HL-60 (cell line): ENCODE results near the gene KIRREL1.
"Not testable (repeated sequence)": the region's sequence is repeated elsewhere in the genome, so short reads cannot be mapped to it uniquely, and the experiment has no call there.

Experiments used
- DNase-seq, 2 experiments: peaks; one replicate each; pipeline ENCODE4 v3.0.0-alpha.2; 2010 to 2020; ENCODE audit warnings: low read depth in 1 of 2, low spot score in 1 of 2
- H3K27ac ChIP-seq: fragments of 250-450 bp; sonication (Bioruptor Pico); replicated peaks from 2 replicates; pipeline ENCODE4 v1.5.1; 2020; ENCODE audit warnings: mild to moderate bottlenecking, moderate library complexity
- H3K27me3 ChIP-seq: fragments of 250-450 bp; sonication (Bioruptor Pico); 2 replicates; pipeline ENCODE4 v1.5.1; 2021; ENCODE audit warnings: mild to moderate bottlenecking, moderate library complexity; ENCODE audit not compliant: insufficient read depth, poor library complexity, severe bottlenecking
- H3K4me3 ChIP-seq: replicated peaks from 2 replicates; pipeline ENCODE4 v1.5.1; 2011; ENCODE audit warnings: mild to moderate bottlenecking, control low read depth, low read length; ENCODE audit not compliant: insufficient read depth
- GABPA ChIP-seq: IDR thresholded peaks from 2 replicates; pipeline ENCODE4 v1.6.1; 2012; ENCODE audit warnings: low read depth
- POLR2AphosphoS5 ChIP-seq: IDR thresholded peaks from 2 replicates; pipeline ENCODE4 v1.6.1; 2012; ENCODE audit warnings: low read depth
- REST ChIP-seq: IDR thresholded peaks from 2 replicates; pipeline ENCODE4 v1.6.1; 2012; ENCODE audit warnings: low read depth; ENCODE audit not compliant: insufficient replicate concordance
- SPI1 ChIP-seq: IDR thresholded peaks from 2 replicates; pipeline ENCODE4 v1.6.1; 2012; ENCODE audit warnings: low read depth, mild to moderate bottlenecking, borderline replicate concordance
- TF ChIP-seq, protein P1 (sequence below): IDR thresholded peaks from one replicate; pipeline ENCODE4 v1.5.1; 2011; ENCODE audit warnings: low read length, control low read depth, inconsistent platforms; ENCODE audit not compliant: insufficient read depth

The KIRREL1 gene

DNA sequence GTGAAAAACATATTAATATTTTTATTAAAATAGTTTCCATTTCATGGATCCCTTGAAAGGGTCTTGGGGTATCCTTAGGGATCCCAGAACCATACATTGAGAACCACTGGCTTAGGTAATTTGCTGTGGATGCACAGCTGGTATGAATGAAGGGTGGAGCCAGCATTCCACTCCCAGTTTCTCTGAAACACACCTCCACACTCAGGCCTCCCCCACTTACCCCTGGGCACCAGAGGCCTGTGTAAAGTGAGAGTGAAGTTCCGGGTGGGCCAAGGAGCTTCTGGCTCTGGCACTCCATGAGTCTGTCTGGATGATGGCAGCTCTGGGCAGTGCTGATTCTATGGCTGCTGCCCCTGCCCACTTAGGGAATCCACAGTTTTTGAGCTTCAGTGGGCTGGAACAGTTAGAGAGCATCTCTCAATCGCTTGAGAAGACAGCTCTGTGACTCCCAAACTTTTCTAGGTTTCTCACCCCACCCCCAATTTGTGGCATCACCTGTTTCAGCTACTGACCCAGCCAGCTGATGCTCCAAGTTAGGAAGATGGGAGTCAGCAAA is 129.5 kb downstream of the KIRREL1 start:
- no peak for TF ChIP-seq GABPA
- TF ChIP-seq POLR2AphosphoS5 = no peak
- TF ChIP-seq SPI1 = no peak
- TF ChIP-seq, protein P1, sequence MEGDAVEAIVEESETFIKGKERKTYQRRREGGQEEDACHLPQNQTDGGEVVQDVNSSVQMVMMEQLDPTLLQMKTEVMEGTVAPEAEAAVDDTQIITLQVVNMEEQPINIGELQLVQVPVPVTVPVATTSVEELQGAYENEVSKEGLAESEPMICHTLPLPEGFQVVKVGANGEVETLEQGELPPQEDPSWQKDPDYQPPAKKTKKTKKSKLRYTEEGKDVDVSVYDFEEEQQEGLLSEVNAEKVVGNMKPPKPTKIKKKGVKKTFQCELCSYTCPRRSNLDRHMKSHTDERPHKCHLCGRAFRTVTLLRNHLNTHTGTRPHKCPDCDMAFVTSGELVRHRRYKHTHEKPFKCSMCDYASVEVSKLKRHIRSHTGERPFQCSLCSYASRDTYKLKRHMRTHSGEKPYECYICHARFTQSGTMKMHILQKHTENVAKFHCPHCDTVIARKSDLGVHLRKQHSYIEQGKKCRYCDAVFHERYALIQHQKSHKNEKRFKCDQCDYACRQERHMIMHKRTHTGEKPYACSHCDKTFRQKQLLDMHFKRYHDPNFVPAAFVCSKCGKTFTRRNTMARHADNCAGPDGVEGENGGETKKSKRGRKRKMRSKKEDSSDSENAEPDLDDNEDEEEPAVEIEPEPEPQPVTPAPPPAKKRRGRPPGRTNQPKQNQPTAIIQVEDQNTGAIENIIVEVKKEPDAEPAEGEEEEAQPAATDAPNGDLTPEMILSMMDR = no peak
- no peak for TF ChIP-seq REST
- H3K27me3 ChIP-seq = peaks cover 11% of the 10 kb centered on the region
- no peak overlapping the region for H3K27ac ChIP-seq
- no peak for DNase-seq
- no peak overlapping the region for H3K4me3 ChIP-seq

DNA sequence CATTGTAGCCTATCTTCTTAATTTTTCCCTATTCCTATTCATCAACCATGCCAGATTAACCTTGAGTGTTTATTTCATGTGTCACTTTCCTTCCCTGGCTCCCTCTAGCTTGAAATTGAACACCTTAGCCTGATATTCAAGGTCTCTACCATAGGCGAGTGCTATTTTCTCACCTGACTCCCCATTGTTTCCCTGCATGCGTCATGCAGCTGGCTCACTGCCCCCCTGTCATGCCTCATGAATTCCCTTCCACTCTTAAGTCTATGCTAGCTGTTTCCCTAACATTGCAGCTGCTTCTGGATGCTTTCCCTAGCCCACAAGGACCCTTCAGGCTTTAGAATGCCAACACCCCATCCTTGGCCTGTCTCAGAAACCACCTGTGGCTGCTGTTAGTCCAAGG is 130.6 kb downstream of the KIRREL1 start:
- TF ChIP-seq GABPA = no peak
- TF ChIP-seq, protein P1 = no peak
- no peak for TF ChIP-seq POLR2AphosphoS5
- TF ChIP-seq REST = no peak
- TF ChIP-seq SPI1 = no peak
- peaks cover 5% of the 10 kb centered on the region for H3K27me3 ChIP-seq
- no peak for DNase-seq
- H3K27ac ChIP-seq = no peak overlapping the region
- no peak overlapping the region for H3K4me3 ChIP-seq

GRCh38 chr1:158124999-158125398 is 131.6 kb downstream of the KIRREL1 start:
- H3K4me3 ChIP-seq = no peak overlapping the region
- H3K27me3 ChIP-seq = peaks cover 5% of the 10 kb centered on the region
- no peak for TF ChIP-seq POLR2AphosphoS5
- TF ChIP-seq, protein P1 = peak; percentile 86

GRCh38 chr1:158126425-158126824 is 133.0 kb downstream of the KIRREL1 start:
- no peak for DNase-seq
- TF ChIP-seq GABPA = no peak
- TF ChIP-seq, protein P1 = no peak
- no peak for TF ChIP-seq POLR2AphosphoS5
- no peak for TF ChIP-seq SPI1
- no peak for TF ChIP-seq REST
- Histone ChIP-seq H3K4me3 (no peak overlapping the region), H3K27me3 (peaks cover 5% of the 10 kb centered on the region), H3K27ac (no peak overlapping the region)

More at GRCh38 chr1:158124999-158125398, 131.6 kb downstream of the KIRREL1 start:
- DNase-seq = peak; percentile 57 to 76
- H3K27ac ChIP-seq = no peak overlapping the region

DNA sequence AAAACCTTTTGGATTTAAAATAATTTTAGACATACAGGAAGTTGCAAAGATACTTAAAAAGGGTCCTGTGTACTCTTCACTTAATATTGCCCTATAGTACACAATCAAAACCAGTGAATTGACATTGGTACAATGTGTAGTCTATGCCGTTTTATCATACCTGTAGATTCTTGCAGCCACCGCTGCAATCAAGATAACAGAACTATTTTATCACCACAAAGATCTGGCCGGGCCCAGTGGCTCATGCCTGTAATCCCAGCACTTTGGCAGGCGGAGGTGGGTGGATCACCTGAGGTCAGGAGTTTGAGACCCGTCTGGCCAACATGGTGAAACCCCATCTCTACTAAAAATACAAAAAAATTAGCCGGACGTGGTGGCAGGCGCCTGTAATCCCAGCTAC is 135.1 kb downstream of the KIRREL1 start:
- H3K27me3 ChIP-seq, H3K4me3 ChIP-seq, DNase-seq, H3K27ac ChIP-seq: not testable (repeated sequence)
